ENCODE results near the gene R3HCC1L.
"Not testable (repeated sequence)": the region's sequence is repeated elsewhere in the genome, so short reads cannot be mapped to it uniquely, and the experiment has no call there.

DNA sequence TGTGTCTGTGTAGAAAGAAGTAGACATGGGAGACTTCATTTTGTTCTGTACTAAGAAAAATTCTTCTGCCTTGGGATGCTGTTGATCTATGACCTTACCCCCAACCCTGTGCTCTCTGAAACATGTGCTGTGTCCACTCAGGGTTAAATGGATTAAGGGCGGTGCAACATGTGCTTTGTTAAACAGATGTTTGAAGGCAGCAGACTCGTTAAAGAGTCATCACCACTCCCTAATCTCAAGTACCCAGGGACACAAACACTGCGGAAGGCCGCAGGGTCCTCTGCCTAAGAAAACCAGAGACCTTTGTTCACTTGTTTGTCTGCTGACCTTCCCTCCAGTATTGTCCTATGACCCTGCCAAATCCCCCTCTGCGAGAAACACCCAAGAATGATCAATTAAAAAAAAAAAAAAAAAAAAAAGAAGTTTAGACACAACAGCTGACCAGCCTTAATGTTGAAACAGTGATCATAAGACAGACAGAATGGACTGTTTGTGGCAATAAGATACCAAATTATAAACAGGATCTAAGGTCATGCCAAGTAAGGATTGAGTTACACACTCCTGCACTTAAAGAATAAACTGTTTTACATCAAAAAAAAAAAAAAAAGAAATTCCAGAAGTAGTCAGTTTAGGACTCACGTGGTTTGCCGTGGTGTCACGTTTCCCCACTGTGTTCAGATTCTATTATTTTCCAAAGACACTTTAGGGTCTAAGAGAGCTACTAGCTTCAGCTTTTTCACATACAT, 18.9 kb downstream of the R3HCC1L start:
- TF ChIP-seq, protein P1, sequence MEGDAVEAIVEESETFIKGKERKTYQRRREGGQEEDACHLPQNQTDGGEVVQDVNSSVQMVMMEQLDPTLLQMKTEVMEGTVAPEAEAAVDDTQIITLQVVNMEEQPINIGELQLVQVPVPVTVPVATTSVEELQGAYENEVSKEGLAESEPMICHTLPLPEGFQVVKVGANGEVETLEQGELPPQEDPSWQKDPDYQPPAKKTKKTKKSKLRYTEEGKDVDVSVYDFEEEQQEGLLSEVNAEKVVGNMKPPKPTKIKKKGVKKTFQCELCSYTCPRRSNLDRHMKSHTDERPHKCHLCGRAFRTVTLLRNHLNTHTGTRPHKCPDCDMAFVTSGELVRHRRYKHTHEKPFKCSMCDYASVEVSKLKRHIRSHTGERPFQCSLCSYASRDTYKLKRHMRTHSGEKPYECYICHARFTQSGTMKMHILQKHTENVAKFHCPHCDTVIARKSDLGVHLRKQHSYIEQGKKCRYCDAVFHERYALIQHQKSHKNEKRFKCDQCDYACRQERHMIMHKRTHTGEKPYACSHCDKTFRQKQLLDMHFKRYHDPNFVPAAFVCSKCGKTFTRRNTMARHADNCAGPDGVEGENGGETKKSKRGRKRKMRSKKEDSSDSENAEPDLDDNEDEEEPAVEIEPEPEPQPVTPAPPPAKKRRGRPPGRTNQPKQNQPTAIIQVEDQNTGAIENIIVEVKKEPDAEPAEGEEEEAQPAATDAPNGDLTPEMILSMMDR (IDR thresholded peaks at IDR 0.05) = not testable (repeated sequence)
- TF ChIP-seq POLR2A (IDR thresholded peaks at IDR 0.05) = not testable (repeated sequence)

Data from body of pancreas (tissue), 4 donors.